Prostate gland (tissue), 2 donors: ENCODE results near the gene TIGD3.

Experiments used
- POLR2AphosphoS5 ChIP-seq: sonication (generic); formaldehyde crosslinking; IDR thresholded peaks from one replicate; pipeline ENCODE4 v1.6.1; 2017; ENCODE audit warnings: antibody characterized with exemption
- TF ChIP-seq, protein P1 (sequence below), 4 experiments: fragments of 200-600 bp in 2 of 4; fragments of 450-650 bp in 2 of 4; sonication (generic) in 2 of 4; IDR thresholded peaks; 1 replicate in 3 of 4; 2 replicates in 1 of 4; pipeline ENCODE4 v1.5.1; 2016 to 2019; ENCODE audit warnings: antibody characterized with exemption in 4 of 4, mild to moderate bottlenecking in 2 of 4, moderate library complexity in 2 of 4

DNA sequence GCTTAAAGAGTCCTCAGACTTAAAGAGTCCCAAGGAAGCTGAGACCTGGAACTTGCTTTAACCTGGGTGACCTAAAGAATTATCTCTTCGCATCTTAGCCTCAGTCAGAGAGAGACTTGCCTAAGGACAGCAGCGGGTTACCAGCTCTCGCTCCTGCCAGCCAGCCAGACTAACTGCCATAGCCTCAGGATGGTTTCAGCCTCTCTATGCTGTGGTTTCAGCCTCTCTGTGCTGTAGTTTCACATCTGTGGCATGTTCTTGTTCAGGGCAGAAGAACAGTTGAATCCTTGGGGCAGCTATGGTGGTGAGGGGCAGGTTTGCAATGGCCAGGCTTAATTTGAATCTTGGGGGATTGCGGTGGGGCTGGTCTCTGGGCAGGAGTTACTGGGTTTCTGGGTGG lies 34.2 kb downstream of the TIGD3 start:
- TF ChIP-seq, protein P1, sequence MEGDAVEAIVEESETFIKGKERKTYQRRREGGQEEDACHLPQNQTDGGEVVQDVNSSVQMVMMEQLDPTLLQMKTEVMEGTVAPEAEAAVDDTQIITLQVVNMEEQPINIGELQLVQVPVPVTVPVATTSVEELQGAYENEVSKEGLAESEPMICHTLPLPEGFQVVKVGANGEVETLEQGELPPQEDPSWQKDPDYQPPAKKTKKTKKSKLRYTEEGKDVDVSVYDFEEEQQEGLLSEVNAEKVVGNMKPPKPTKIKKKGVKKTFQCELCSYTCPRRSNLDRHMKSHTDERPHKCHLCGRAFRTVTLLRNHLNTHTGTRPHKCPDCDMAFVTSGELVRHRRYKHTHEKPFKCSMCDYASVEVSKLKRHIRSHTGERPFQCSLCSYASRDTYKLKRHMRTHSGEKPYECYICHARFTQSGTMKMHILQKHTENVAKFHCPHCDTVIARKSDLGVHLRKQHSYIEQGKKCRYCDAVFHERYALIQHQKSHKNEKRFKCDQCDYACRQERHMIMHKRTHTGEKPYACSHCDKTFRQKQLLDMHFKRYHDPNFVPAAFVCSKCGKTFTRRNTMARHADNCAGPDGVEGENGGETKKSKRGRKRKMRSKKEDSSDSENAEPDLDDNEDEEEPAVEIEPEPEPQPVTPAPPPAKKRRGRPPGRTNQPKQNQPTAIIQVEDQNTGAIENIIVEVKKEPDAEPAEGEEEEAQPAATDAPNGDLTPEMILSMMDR (IDR thresholded peaks at IDR 0.05), result no peak
- no peak for TF ChIP-seq POLR2AphosphoS5
